NK-92 (cell line): ENCODE measurements around the gene MYOG.

Experiments
- DNase-seq: peaks from one replicate; lab custom pipeline; 2025; ENCODE audit not compliant: unreplicated experiment; lab: John Stamatoyannopoulos, UW

MYOG gene

GRCh38 chr1:203033917-203034316, 51.9 kb downstream of the MYOG start:
- no peak for DNase-seq

GRCh38 chr1:203033287-203033686, 52.5 kb downstream of the MYOG start:
- DNase-seq = no peak
